ENCODE results near the gene PRR12. TPM values are rescaled to one million over a fixed set of nuclear protein-coding genes. Genes with fewer than 3 reads are reported as not detected.
A peak's percentile ranks its signal among the peaks of the same experiment; 100 is the strongest.

The PRR12 gene
- total and polyA plus RNA-seq, 9 of the 15 experiments (the other 6 are each of a cell fraction or from before 2014, with no cell fraction given) = 0.01 to 21.1 (median 0.98) TPM

DNA sequence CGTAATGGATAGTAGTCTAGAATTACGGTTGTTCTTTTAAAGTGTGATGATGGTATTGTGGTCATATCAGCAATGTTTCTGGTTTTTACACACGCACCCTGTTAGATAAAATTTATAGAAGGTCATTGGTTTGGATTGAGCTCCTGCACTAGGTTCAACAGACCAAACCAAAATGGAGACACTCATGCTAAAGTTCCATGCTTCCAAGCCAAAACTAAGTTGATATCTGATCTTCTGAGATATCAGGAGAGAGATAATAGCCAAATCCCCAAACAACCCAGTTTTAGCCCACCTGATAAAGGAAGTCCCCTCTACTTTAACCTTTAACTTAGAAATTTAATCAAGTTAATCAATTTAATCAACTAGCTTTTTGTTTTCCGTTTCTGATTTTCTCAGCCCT lies 11.8 kb upstream of the PRR12 start (continued):
- TF ChIP-seq ZNF121 (CRISPR knock-in tag; conservative IDR thresholded peaks at IDR 0.05) = no peak
- TF ChIP-seq POLR2AphosphoS2 (IDR thresholded peaks at IDR 0.05; ENCODE audit: low read length) = no peak
- TF ChIP-seq, protein P1, sequence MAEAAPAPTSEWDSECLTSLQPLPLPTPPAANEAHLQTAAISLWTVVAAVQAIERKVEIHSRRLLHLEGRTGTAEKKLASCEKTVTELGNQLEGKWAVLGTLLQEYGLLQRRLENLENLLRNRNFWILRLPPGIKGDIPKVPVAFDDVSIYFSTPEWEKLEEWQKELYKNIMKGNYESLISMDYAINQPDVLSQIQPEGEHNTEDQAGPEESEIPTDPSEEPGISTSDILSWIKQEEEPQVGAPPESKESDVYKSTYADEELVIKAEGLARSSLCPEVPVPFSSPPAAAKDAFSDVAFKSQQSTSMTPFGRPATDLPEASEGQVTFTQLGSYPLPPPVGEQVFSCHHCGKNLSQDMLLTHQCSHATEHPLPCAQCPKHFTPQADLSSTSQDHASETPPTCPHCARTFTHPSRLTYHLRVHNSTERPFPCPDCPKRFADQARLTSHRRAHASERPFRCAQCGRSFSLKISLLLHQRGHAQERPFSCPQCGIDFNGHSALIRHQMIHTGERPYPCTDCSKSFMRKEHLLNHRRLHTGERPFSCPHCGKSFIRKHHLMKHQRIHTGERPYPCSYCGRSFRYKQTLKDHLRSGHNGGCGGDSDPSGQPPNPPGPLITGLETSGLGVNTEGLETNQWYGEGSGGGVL (CRISPR knock-in tag; IDR thresholded peaks at IDR 0.05) = peak; percentile 65; the same call in 1 of the 2 replicates
- peak; percentile 63; the same call in 1 of the 2 replicates for TF ChIP-seq E2F3 (CRISPR knock-in tag; IDR thresholded peaks at IDR 0.05)
- TF ChIP-seq ZC3H11A (IDR thresholded peaks at IDR 0.05; ENCODE audit: low read depth, low read length) = no peak
- no peak for TF ChIP-seq MCM2 (IDR thresholded peaks at IDR 0.05; ENCODE audit: low read depth)
- TF ChIP-seq, protein P2, sequence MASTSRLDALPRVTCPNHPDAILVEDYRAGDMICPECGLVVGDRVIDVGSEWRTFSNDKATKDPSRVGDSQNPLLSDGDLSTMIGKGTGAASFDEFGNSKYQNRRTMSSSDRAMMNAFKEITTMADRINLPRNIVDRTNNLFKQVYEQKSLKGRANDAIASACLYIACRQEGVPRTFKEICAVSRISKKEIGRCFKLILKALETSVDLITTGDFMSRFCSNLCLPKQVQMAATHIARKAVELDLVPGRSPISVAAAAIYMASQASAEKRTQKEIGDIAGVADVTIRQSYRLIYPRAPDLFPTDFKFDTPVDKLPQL (IDR thresholded peaks at IDR 0.05; ENCODE audit: extremely low read depth, insufficient read length) = no peak
- TF ChIP-seq, protein P3, sequence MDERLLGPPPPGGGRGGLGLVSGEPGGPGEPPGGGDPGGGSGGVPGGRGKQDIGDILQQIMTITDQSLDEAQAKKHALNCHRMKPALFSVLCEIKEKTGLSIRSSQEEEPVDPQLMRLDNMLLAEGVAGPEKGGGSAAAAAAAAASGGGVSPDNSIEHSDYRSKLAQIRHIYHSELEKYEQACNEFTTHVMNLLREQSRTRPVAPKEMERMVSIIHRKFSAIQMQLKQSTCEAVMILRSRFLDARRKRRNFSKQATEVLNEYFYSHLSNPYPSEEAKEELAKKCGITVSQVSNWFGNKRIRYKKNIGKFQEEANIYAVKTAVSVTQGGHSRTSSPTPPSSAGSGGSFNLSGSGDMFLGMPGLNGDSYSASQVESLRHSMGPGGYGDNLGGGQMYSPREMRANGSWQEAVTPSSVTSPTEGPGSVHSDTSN (CRISPR knock-in tag; IDR thresholded peaks at IDR 0.05; ENCODE audit: low read depth) = no peak
- TF ChIP-seq, protein P3 (tag; conservative IDR thresholded peaks at IDR 0.05; ENCODE audit: low read depth) = peak; percentile 40
- TF ChIP-seq ZNF830 (CRISPR knock-in tag; IDR thresholded peaks at IDR 0.05) = no peak
- TF ChIP-seq FOS (IDR thresholded peaks at IDR 0.05; ENCODE audit: extremely low read depth, insufficient read length) = no peak
- TF ChIP-seq NRF1 (conservative IDR thresholded peaks at IDR 0.05 in 1 of 2, IDR thresholded peaks at IDR 0.05 in 1 of 2) = no peak
- peak; percentile 71 for TF ChIP-seq TAF7 (tag; IDR thresholded peaks at IDR 0.05)
- TF ChIP-seq DIDO1 (tag; IDR thresholded peaks at IDR 0.05; ENCODE audit: low read depth) = no peak
- no peak for TF ChIP-seq JUN (IDR thresholded peaks at IDR 0.05; ENCODE audit: borderline replicate concordance, low read depth, low read length)
- TF ChIP-seq JUN (CRISPR knock-in tag; IDR thresholded peaks at IDR 0.05; ENCODE audit: borderline replicate concordance) = no peak
- peak; percentile 86; the same call in 1 of the 2 replicates for TF ChIP-seq PYGO2 (tag; IDR thresholded peaks at IDR 0.05)
- TF ChIP-seq, protein P4, sequence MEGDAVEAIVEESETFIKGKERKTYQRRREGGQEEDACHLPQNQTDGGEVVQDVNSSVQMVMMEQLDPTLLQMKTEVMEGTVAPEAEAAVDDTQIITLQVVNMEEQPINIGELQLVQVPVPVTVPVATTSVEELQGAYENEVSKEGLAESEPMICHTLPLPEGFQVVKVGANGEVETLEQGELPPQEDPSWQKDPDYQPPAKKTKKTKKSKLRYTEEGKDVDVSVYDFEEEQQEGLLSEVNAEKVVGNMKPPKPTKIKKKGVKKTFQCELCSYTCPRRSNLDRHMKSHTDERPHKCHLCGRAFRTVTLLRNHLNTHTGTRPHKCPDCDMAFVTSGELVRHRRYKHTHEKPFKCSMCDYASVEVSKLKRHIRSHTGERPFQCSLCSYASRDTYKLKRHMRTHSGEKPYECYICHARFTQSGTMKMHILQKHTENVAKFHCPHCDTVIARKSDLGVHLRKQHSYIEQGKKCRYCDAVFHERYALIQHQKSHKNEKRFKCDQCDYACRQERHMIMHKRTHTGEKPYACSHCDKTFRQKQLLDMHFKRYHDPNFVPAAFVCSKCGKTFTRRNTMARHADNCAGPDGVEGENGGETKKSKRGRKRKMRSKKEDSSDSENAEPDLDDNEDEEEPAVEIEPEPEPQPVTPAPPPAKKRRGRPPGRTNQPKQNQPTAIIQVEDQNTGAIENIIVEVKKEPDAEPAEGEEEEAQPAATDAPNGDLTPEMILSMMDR (IDR thresholded peaks at IDR 0.05 in 2 of 3, conservative IDR thresholded peaks at IDR 0.05 in 1 of 3; ENCODE audit: insufficient read depth in 2 of 3, low read depth in 1 of 3, low read length in 3 of 3) = no peak
- no peak for TF ChIP-seq ZNF12 (CRISPR knock-in tag; IDR thresholded peaks at IDR 0.05)
- TF ChIP-seq CBX3 (IDR thresholded peaks at IDR 0.05; ENCODE audit: borderline replicate concordance in 1 of 2, low read length in 2 of 2) = no peak
- peak; percentile 54; the same call in 1 of the 2 replicates for TF ChIP-seq HSF4 (CRISPR knock-in tag; IDR thresholded peaks at IDR 0.05; ENCODE audit: borderline replicate concordance)
- TF ChIP-seq ZNF766 (CRISPR knock-in tag; conservative IDR thresholded peaks at IDR 0.05) = peak; percentile 93
- no peak for TF ChIP-seq NCOA2 (IDR thresholded peaks at IDR 0.05; ENCODE audit: partially characterized antibody in 2 of 2)
- no peak for TF ChIP-seq ZZZ3 (IDR thresholded peaks at IDR 0.05)

Measured in K562 (cell line).